Measurements from ENCODE around the gene PSMB1. TPM values are rescaled to one million over a fixed set of nuclear protein-coding genes. Genes with fewer than 3 reads are reported as not detected.

Gene PSMB1
- total and polyA plus RNA-seq, 9 of the 15 experiments (the other 6 are each of a cell fraction or from before 2014, with no cell fraction given), result 447 to 2,953 (median 884) TPM

GRCh38 chr6:170554796-170555137 is 1.7 kb upstream of the PSMB1 start (continued):
- TF ChIP-seq FOXP4 (CRISPR knock-in tag; IDR thresholded peaks at IDR 0.05; ENCODE audit: borderline replicate concordance) (0 out of 2 replicates have a peak, but pooled peaks have one; percentile 35), HINFP (tag; conservative IDR thresholded peaks at IDR 0.05; ENCODE audit: low read depth) (no peak), SMARCE1 (IDR thresholded peaks at IDR 0.05) (no peak), ZNF644 (tag; IDR thresholded peaks at IDR 0.05; ENCODE audit: low read depth) (no peak)
- TF ChIP-seq, protein P1, sequence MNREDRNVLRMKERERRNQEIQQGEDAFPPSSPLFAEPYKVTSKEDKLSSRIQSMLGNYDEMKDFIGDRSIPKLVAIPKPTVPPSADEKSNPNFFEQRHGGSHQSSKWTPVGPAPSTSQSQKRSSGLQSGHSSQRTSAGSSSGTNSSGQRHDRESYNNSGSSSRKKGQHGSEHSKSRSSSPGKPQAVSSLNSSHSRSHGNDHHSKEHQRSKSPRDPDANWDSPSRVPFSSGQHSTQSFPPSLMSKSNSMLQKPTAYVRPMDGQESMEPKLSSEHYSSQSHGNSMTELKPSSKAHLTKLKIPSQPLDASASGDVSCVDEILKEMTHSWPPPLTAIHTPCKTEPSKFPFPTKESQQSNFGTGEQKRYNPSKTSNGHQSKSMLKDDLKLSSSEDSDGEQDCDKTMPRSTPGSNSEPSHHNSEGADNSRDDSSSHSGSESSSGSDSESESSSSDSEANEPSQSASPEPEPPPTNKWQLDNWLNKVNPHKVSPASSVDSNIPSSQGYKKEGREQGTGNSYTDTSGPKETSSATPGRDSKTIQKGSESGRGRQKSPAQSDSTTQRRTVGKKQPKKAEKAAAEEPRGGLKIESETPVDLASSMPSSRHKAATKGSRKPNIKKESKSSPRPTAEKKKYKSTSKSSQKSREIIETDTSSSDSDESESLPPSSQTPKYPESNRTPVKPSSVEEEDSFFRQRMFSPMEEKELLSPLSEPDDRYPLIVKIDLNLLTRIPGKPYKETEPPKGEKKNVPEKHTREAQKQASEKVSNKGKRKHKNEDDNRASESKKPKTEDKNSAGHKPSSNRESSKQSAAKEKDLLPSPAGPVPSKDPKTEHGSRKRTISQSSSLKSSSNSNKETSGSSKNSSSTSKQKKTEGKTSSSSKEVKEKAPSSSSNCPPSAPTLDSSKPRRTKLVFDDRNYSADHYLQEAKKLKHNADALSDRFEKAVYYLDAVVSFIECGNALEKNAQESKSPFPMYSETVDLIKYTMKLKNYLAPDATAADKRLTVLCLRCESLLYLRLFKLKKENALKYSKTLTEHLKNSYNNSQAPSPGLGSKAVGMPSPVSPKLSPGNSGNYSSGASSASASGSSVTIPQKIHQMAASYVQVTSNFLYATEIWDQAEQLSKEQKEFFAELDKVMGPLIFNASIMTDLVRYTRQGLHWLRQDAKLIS (CRISPR knock-in tag; IDR thresholded peaks at IDR 0.05), result 0 out of 2 replicates have a peak, but pooled peaks have one; percentile 57

Data from K562 (cell line).